H1 (cell line): ENCODE results near the gene SEMA4D. TPM values are rescaled to one million over a fixed set of nuclear protein-coding genes. Genes with fewer than 3 reads are reported as not detected.

ENCODE experiments used
- CTCF ChIA-PET: fragments of 300-600 bp; sonication (Branson Sonifier 250); formaldehyde crosslinking; loops from one replicate; lab custom pipeline; 2021; ENCODE audit not compliant: partially characterized antibody; lab: Charles Lee
- POLR2A ChIA-PET: fragments of 300-600 bp; sonication (Branson Sonifier 250); formaldehyde crosslinking; loops from one replicate; lab custom pipeline; 2021; ENCODE audit warnings: inconsistent platforms; ENCODE audit not compliant: partially characterized antibody; lab: Charles Lee
- DNase-seq, 2 experiments: peaks; one replicate each; pipeline versions ENCODE4 v3.0.0 to v3.0.0-alpha.2; 2010 to 2022; ENCODE audit warnings: low spot score in 2 of 2, low read depth in 1 of 2, mixed read lengths in 1 of 2
- FAIRE-seq: peaks from 2 replicates; lab custom pipeline; 2011; peaks lifted over from hg19 to GRCh38; lab: Jason Lieb, UNC
- H2AFZ ChIP-seq: 2 replicates; pipeline ENCODE4 v1.8.1; 2012; ENCODE audit warnings: low read length, inconsistent platforms
- H2AK5ac ChIP-seq: 2 replicates; pipeline ENCODE4 v1.6.1; 2013; ENCODE audit warnings: low read depth, low read length
- H2BK120ac ChIP-seq: replicated peaks from 2 replicates; pipeline ENCODE3; 2013; ENCODE audit warnings: low read depth, low read length, inconsistent platforms
- H2BK12ac ChIP-seq: 2 replicates; pipeline ENCODE4 v1.6.1; 2013; ENCODE audit warnings: low read depth, low read length
- H2BK15ac ChIP-seq: 2 replicates; pipeline ENCODE4 v1.6.1; 2013; ENCODE audit warnings: low read length
- H2BK20ac ChIP-seq: 2 replicates; pipeline ENCODE4 v1.6.1; 2013; ENCODE audit warnings: low read length
- H2BK5ac ChIP-seq: 2 replicates; pipeline ENCODE4 v1.6.1; 2013; ENCODE audit warnings: low read depth, low read length
- H3K14ac ChIP-seq: 2 replicates; pipeline ENCODE4 v1.6.1; 2013; ENCODE audit warnings: inconsistent platforms; ENCODE audit not compliant: insufficient read length
- H3K18ac ChIP-seq: 2 replicates; pipeline ENCODE4 v1.6.1; 2013; ENCODE audit warnings: low read length; ENCODE audit errors: extremely low read depth
- H3K23ac ChIP-seq: 2 replicates; pipeline ENCODE4 v1.6.1; 2013; ENCODE audit warnings: inconsistent platforms; ENCODE audit not compliant: insufficient read length
- H3K23me2 ChIP-seq: 2 replicates; pipeline ENCODE4 v1.6.1; 2013; ENCODE audit warnings: low read depth, low read length
- H3K27ac ChIP-seq: 2 replicates; pipeline ENCODE4 v1.6.1; 2011; ENCODE audit warnings: low read depth, low read length, inconsistent platforms
- H3K27me3 ChIP-seq, 4 experiments: replicated peaks in 1 of 4; 1 replicate in 1 of 4; 2 replicates in 3 of 4; pipeline versions ENCODE4 v1.6.1 to v1.8.1; 2011 to 2013; ENCODE audit warnings: low read length in 3 of 4, mild to moderate bottlenecking in 3 of 4, inconsistent platforms in 2 of 4, mixed read lengths in 2 of 4, moderate library complexity in 1 of 4; ENCODE audit not compliant: control insufficient read depth in 3 of 4, insufficient read depth in 3 of 4; ENCODE audit errors: extremely low read depth in 1 of 4
- H3K36me3 ChIP-seq, 4 experiments: 2 replicates each; pipeline versions ENCODE4 v1.6.1 to v1.8.1; 2011 to 2013; ENCODE audit warnings: mild to moderate bottlenecking in 4 of 4, low read length in 3 of 4, moderate library complexity in 2 of 4, control low read depth in 1 of 4, inconsistent platforms in 1 of 4; ENCODE audit not compliant: insufficient read depth in 4 of 4, control insufficient read depth in 2 of 4
- H3K4ac ChIP-seq: replicated peaks from 2 replicates; pipeline ENCODE3; 2013; ENCODE audit warnings: low read length, low read depth, mixed read lengths, inconsistent platforms; ENCODE audit not compliant: insufficient read length
- H3K4me1 ChIP-seq, 4 experiments: replicated peaks in 1 of 4; 1 replicate in 1 of 4; 2 replicates in 3 of 4; pipeline versions ENCODE4 v1.6.1 to v1.8.1; 2011 to 2013; ENCODE audit warnings: low read length in 3 of 4, inconsistent platforms in 2 of 4, mixed read lengths in 1 of 4; ENCODE audit not compliant: insufficient read depth in 4 of 4, control insufficient read depth in 3 of 4
- H3K4me2 ChIP-seq, 2 experiments: 2 replicates each; pipeline versions ENCODE4 v1.6.1 to v1.8.1; 2011 to 2013; ENCODE audit warnings: low read depth in 2 of 2, low read length in 2 of 2, control low read depth in 1 of 2, inconsistent platforms in 1 of 2, mild to moderate bottlenecking in 1 of 2; ENCODE audit not compliant: insufficient read depth in 1 of 2
- H3K4me3 ChIP-seq, 4 experiments: fragments of 200-600, 300-600 bp in 1 of 4; sonication (generic), shearing (Covaris generic), sonication (Bioruptor Twin) in 1 of 4; 2 replicates each; pipeline versions ENCODE4 v1.5.1 to v1.8.1; 2011 to 2016; ENCODE audit warnings: low read length in 4 of 4, low read depth in 3 of 4, control low read depth in 2 of 4, inconsistent platforms in 2 of 4, mild to moderate bottlenecking in 2 of 4, mixed read lengths in 1 of 4, moderate library complexity in 1 of 4; ENCODE audit not compliant: insufficient read depth in 2 of 4; ENCODE audit errors: extremely low read depth in 1 of 4
- H3K56ac ChIP-seq: replicated peaks from 2 replicates; pipeline ENCODE3; 2013; ENCODE audit warnings: low read depth, mild to moderate bottlenecking, mixed read lengths, low read length, inconsistent platforms; ENCODE audit not compliant: insufficient read length
- H3K79me1 ChIP-seq: 2 replicates; pipeline ENCODE4 v1.6.1; 2013; ENCODE audit warnings: low read depth, low read length, control low read depth
- H3K79me2 ChIP-seq, 2 experiments: 2 replicates each; pipeline versions ENCODE4 v1.6.1 to v1.8.1; 2012 to 2013; ENCODE audit warnings: low read length in 2 of 2, mild to moderate bottlenecking in 2 of 2, inconsistent platforms in 1 of 2; ENCODE audit not compliant: insufficient read depth in 2 of 2, control insufficient read depth in 1 of 2
- H3K9ac ChIP-seq, 4 experiments: replicated peaks in 1 of 4; 1 replicate in 1 of 4; 2 replicates in 3 of 4; pipeline versions ENCODE4 v1.6.1 to v1.8.1; 2011 to 2013; ENCODE audit warnings: low read depth in 3 of 4, low read length in 3 of 4, control low read depth in 2 of 4, mild to moderate bottlenecking in 2 of 4, moderate library complexity in 2 of 4, inconsistent platforms in 1 of 4; ENCODE audit errors: extremely low read depth in 1 of 4
- H3K9me3 ChIP-seq, 2 experiments: 2 replicates each; pipeline versions ENCODE4 v1.6.1 to v1.8.1; 2012 to 2013; ENCODE audit warnings: mild to moderate bottlenecking in 2 of 2, moderate library complexity in 2 of 2, control low read depth in 1 of 2, inconsistent platforms in 1 of 2, low read depth in 1 of 2, low read length in 1 of 2, mixed read lengths in 1 of 2; ENCODE audit not compliant: insufficient read depth in 2 of 2
- H4K20me1 ChIP-seq, 2 experiments: replicated peaks in 1 of 2; 2 replicates each; pipeline versions ENCODE3 to v1.8.1; 2011 to 2013; ENCODE audit warnings: inconsistent platforms in 2 of 2, low read length in 2 of 2, mild to moderate bottlenecking in 1 of 2; ENCODE audit not compliant: insufficient read depth in 2 of 2, control insufficient read depth in 1 of 2
- H4K5ac ChIP-seq: 2 replicates; pipeline ENCODE4 v1.6.1; 2013; ENCODE audit warnings: low read length, low read depth, mixed read lengths, inconsistent platforms; ENCODE audit not compliant: insufficient read length
- H4K8ac ChIP-seq: 2 replicates; pipeline ENCODE4 v1.8.0; 2013; ENCODE audit warnings: mild to moderate bottlenecking, moderate library complexity, low read length, inconsistent platforms; ENCODE audit not compliant: insufficient read depth; ENCODE audit errors: extremely low read depth
- H4K91ac ChIP-seq: replicated peaks from 2 replicates; pipeline ENCODE3; 2013; ENCODE audit warnings: low read length, mixed read lengths, inconsistent platforms; ENCODE audit not compliant: insufficient read length
- SP4 ChIP-seq: IDR thresholded peaks from 2 replicates; pipeline ENCODE4 v1.6.1; 2012; ENCODE audit warnings: low read length, inconsistent platforms
- WGBS, 2 experiments: shearing (Covaris generic) in 1 of 2; methylation state at CpG; one replicate each; pipeline versions ENCODE4 v1.1.6 to v1.1.7; 2013 to 2015; ENCODE audit warnings: low lambda C conversion rate in 2 of 2, mixed read lengths in 2 of 2, inconsistent platforms in 1 of 2, low coverage in 1 of 2, missing lambda C conversion rate in 1 of 2; ENCODE audit not compliant: insufficient replicate concordance in 2 of 2, insufficient coverage in 1 of 2, insufficient read length in 1 of 2; ENCODE audit errors: extremely low coverage in 1 of 2, missing lambda C conversion rate in 1 of 2; 5-methylcytosine and 5-hydroxymethylcytosine counted together
- polyA plus RNA-seq, 7 experiments: library from polyadenylated mRNA; depleted of rRNA in 3 of 7; stranded (reverse) in 5 of 7; unstranded in 2 of 7; fragments of >200 nt in 5 of 7; fragments of 200-250 nt in 2 of 7; gene quantifications; 1 replicate in 5 of 7; 2 replicates in 1 of 7; 4 replicates in 1 of 7; pipeline versions ENCODE4 v1.2.1 to v1.2.3, GENCODE V29; 2011 to 2013; ENCODE audit warnings: missing spikeins in 2 of 7, mixed read lengths in 2 of 7
- total RNA-seq: library from RNA; stranded (reverse); fragmentation: NEBNext Ultra II Directional; extraction: Animal tissue kit (Norgen Biotek cat#: 25700); gene quantifications from 2 replicates; pipeline ENCODE4 v1.2.1, GENCODE V29; 2021

SEMA4D gene
- total and polyA plus RNA-seq, 2 of the 8 experiments (the other 6 are each of a cell fraction or from before 2014, with no cell fraction given), result 21.0 to 70.4 TPM

- H3K23me2 ChIP-seq, result no peaks in the 10 kb centered on the region
- peaks cover 0 to 2% (median 0%) of the 10 kb centered on the region in 4 experiments; a peak in 3 of 8 replicates for H3K36me3 ChIP-seq
- 91% methylated on average over 16 of the region's 16 CpGs; no CpG with 5 or more reads in 1 of the 2 experiments for WGBS, 2 experiments
- no peak overlapping the region for H4K5ac ChIP-seq
- H3K56ac ChIP-seq, result no peak overlapping the region
- no peak for FAIRE-seq
- no peak overlapping the region for H3K23ac ChIP-seq
- ChIA-PET CTCF (interaction anchor here (1.3 to 2.8 kb wide), 6 partner anchors 9 to 119 kb away, joined by 3 to 18 read pairs (median 4); no protein-coding TSS in a partner anchor), POLR2A (interaction anchor here (0.8 to 1.6 kb wide), 3 partner anchors 10 to 57 kb away, joined by 4 to 5 read pairs (median 4); no protein-coding TSS in a partner anchor)
- H3K79me2 ChIP-seq, result peaks cover 0 to 51% of the 10 kb centered on the region in 2 experiments; a peak in 2 of 4 replicates
- H3K4me1 ChIP-seq, result peaks cover 0 to 31% (median 4%) of the 10 kb centered on the region in 4 experiments; a peak in 6 of 7 replicates
- peak overlapping the region; percentile 24 for H3K4ac ChIP-seq
- H3K9me3 ChIP-seq, result no peaks in the 10 kb centered on the region
- H2AK5ac ChIP-seq, result no peak overlapping the region
- no peak overlapping the region for H3K9ac ChIP-seq
- H3K27me3 ChIP-seq, result no peaks in the 10 kb centered on the region
- no peak for TF ChIP-seq SP4
- peaks cover 8% of the 10 kb centered on the region in 2 experiments for H4K20me1 ChIP-seq
- H3K27ac ChIP-seq, result no peak overlapping the region
- peaks cover 18% of the 10 kb centered on the region for H3K79me1 ChIP-seq
- no peak overlapping the region for H4K91ac ChIP-seq
- H2BK20ac ChIP-seq, result no peak overlapping the region
- no peak overlapping the region for H3K18ac ChIP-seq
- no peak overlapping the region for H2BK5ac ChIP-seq
- H4K8ac ChIP-seq, result no peak overlapping the region
- H3K14ac ChIP-seq, result no peak overlapping the region
- H2BK12ac ChIP-seq, result no peak overlapping the region
- DNase-seq, result no peak
- H2AFZ ChIP-seq, result no peak overlapping the region
- no peak overlapping the region for H2BK15ac ChIP-seq
- no peak overlapping the region for H3K4me3 ChIP-seq
- no peak overlapping the region for H3K4me2 ChIP-seq
- H2BK120ac ChIP-seq, result no peak overlapping the region
Measured at GRCh38 chr9:89444925-89445765, 52.8 kb downstream of the SEMA4D start.
